ENCODE results near the gene PCDH9. TPM values are rescaled to one million over a fixed set of nuclear protein-coding genes. Genes with fewer than 3 reads are reported as not detected.
A peak's percentile ranks its signal among the peaks of the same experiment; 100 is the strongest.

PCDH9 gene
- total and polyA plus RNA-seq, 2 of the 13 experiments (the other 11 are each of a cell fraction or from before 2014, with no cell fraction given): 0.09 TPM; not detected in 1

DNA sequence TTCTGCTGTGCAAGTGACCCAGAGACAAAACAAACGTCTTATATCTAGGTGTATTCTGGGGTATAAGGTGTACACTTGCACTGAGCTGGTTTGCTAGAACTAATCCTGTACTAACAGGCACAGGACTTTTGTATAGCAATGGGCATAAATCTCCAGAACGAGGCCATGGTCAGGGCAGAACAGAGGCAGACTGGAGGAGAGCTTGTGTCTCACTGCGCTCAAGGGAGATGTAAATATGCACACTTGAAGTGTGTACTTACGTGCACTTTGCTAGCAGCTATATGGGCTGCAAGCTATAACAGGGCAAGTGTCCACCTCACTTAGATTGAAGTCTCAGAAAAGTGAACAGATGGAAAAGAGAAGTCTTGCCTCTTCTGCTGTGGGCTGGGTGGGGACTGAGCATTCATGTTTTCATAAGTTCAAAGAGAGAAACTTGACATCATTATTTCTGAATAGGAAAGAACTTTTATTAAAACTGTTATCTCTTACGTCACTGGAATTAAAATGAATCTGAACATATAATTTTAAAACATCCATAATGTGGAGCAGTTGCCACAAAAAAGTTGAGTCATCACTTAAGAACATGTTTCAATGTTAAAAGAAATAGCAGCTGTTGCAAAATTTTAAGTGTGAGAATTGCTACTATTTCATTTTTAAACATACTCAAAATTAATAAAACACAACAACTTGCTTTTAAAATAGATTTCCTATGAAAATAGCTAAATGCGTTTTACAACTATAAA is 888.3 kb downstream of the PCDH9 start:
- DNase-seq (ENCODE audit: low spot score): no peak
- CTCF ChIA-PET (ENCODE audit: low intra/inter-chr PET ratio, low total read pairs): no interaction called here
- POLR2A ChIA-PET: no interaction called here
- H3K9me3 ChIP-seq (ENCODE audit: low read length): no peaks in the 10 kb centered on the region
- H3K79me2 ChIP-seq (ENCODE audit: insufficient read depth, low read length): no peaks in the 10 kb centered on the region
- BruUV-seq (replicated peaks): no TSS peak
- H3K27me3 ChIP-seq (ENCODE audit: control insufficient read depth in 1 of 2, insufficient read depth in 2 of 2, low read length in 2 of 2): no peaks in the 10 kb centered on the region
- H3K4me2 ChIP-seq (ENCODE audit: low read depth, low read length): no peak overlapping the region
- no peak overlapping the region for H3K4me3 ChIP-seq (replicated peaks in 1 of 3; ENCODE audit: insufficient read depth in 1 of 3, low read depth in 2 of 3, low read length in 3 of 3)
- H4K20me1 ChIP-seq (ENCODE audit: insufficient read depth, low read length): no peaks in the 10 kb centered on the region
- H3K36me3 ChIP-seq (replicated peaks in 1 of 2; ENCODE audit: control insufficient read depth in 1 of 2, insufficient read depth in 2 of 2, low read length in 2 of 2): no peaks in the 10 kb centered on the region
- no peak overlapping the region for H3K27ac ChIP-seq (ENCODE audit: extremely low read length, insufficient read depth, low read length)
- no peak overlapping the region for H3K9ac ChIP-seq (ENCODE audit: insufficient read depth, low read depth, low read length)
- intact Hi-C loops (cut with micrococcal nuclease; ENCODE audit: unreplicated experiment): no loop called here
- no peak for ATAC-seq
- no peak for FAIRE-seq
- 15% methylated on average over 6 of the region's 6 CpGs for whole genome bisulfite sequencing (ENCODE audit: low lambda C conversion rate)
- H3K4me1 ChIP-seq (ENCODE audit: insufficient read depth, low read length): no peaks in the 10 kb centered on the region
- TF ChIP-seq ZNF891 (CRISPR knock-in tag; IDR thresholded peaks at IDR 0.05): no peak
- TF ChIP-seq CREB1 (IDR thresholded peaks at IDR 0.05): peak; percentile 60
- TF ChIP-seq CREB1 (CRISPR knock-in tag; IDR thresholded peaks at IDR 0.05): no peak
- TF ChIP-seq MAFF (IDR thresholded peaks at IDR 0.05; ENCODE audit: low read depth, low read length): peak; percentile 55; the same call in 1 of the 2 replicates
- TF ChIP-seq MAFK (conservative IDR thresholded peaks at IDR 0.05 in 1 of 2, IDR thresholded peaks at IDR 0.05 in 1 of 2; ENCODE audit: low read length in 2 of 2): peak; percentile 29 to 62; a peak in 3 of 4 replicates
- TF ChIP-seq CC2D1A (CRISPR knock-in tag; IDR thresholded peaks at IDR 0.05): no peak
- in situ Hi-C loops (cut with HindIII; ENCODE audit: extremely low pct_ligation_motif_present, low pct_unique_long_range_greater_than_20kb): no loop called here
- H2AFZ ChIP-seq (ENCODE audit: low read length): no peak overlapping the region

- Histone ChIP-seq H3K27me3 (ENCODE audit: control insufficient read depth in 1 of 2, insufficient read depth in 2 of 2, low read length in 2 of 2) (no peaks in the 10 kb centered on the region), H3K36me3 (replicated peaks in 1 of 2; ENCODE audit: control insufficient read depth in 1 of 2, insufficient read depth in 2 of 2, low read length in 2 of 2) (no peaks in the 10 kb centered on the region), H3K9ac (ENCODE audit: insufficient read depth, low read depth, low read length) (no peak overlapping the region), H3K4me1 (ENCODE audit: insufficient read depth, low read length) (no peaks in the 10 kb centered on the region), H2AFZ (ENCODE audit: low read length) (no peak overlapping the region), H3K4me2 (ENCODE audit: low read depth, low read length) (no peak overlapping the region), H3K4me3 (replicated peaks in 1 of 3; ENCODE audit: insufficient read depth in 1 of 3, low read depth in 2 of 3, low read length in 3 of 3) (no peak overlapping the region), H3K27ac (ENCODE audit: extremely low read length, insufficient read depth, low read length) (no peak overlapping the region), H3K9me3 (ENCODE audit: low read length) (no peaks in the 10 kb centered on the region), H3K79me2 (ENCODE audit: insufficient read depth, low read length) (no peaks in the 10 kb centered on the region), H4K20me1 (ENCODE audit: insufficient read depth, low read length) (no peaks in the 10 kb centered on the region)
- BruUV-seq (replicated peaks): no TSS peak
- DNase-seq (ENCODE audit: low spot score) (no peak), FAIRE-seq (no peak), ATAC-seq (no peak)
- ChIA-PET CTCF (ENCODE audit: low intra/inter-chr PET ratio, low total read pairs) (no interaction called here), POLR2A (no interaction called here)
- in situ Hi-C loops (cut with HindIII; ENCODE audit: extremely low pct_ligation_motif_present, low pct_unique_long_range_greater_than_20kb): no loop called here
- intact Hi-C loops (cut with micrococcal nuclease; ENCODE audit: unreplicated experiment): no loop called here
- TF ChIP-seq POLR2AphosphoS2 (IDR thresholded peaks at IDR 0.05; ENCODE audit: low read depth, low read length) (no peak), XBP1 (CRISPR knock-in tag; IDR thresholded peaks at IDR 0.05) (no peak), ZBTB1 (CRISPR knock-in tag; IDR thresholded peaks at IDR 0.05; ENCODE audit: borderline replicate concordance) (no peak), ZNF75D (CRISPR knock-in tag; IDR thresholded peaks at IDR 0.05; ENCODE audit: borderline replicate concordance) (no peak), NR2C2 (CRISPR knock-in tag; IDR thresholded peaks at IDR 0.05; ENCODE audit: borderline replicate concordance) (no peak), ZC3H13 (CRISPR knock-in tag; IDR thresholded peaks at IDR 0.05) (no peak), PRPF4 (IDR thresholded peaks at IDR 0.05; ENCODE audit: low read depth, low read length, poor library complexity, severe bottlenecking) (no peak), RARG (CRISPR knock-in tag; IDR thresholded peaks at IDR 0.05; ENCODE audit: low read depth) (no peak), IRX3 (CRISPR knock-in tag; IDR thresholded peaks at IDR 0.05; ENCODE audit: borderline replicate concordance, low read depth) (no peak)
- TF ChIP-seq, protein P1, sequence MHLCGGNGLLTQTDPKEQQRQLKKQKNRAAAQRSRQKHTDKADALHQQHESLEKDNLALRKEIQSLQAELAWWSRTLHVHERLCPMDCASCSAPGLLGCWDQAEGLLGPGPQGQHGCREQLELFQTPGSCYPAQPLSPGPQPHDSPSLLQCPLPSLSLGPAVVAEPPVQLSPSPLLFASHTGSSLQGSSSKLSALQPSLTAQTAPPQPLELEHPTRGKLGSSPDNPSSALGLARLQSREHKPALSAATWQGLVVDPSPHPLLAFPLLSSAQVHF (CRISPR knock-in tag; IDR thresholded peaks at IDR 0.05): no peak
- TF ChIP-seq, protein P2, sequence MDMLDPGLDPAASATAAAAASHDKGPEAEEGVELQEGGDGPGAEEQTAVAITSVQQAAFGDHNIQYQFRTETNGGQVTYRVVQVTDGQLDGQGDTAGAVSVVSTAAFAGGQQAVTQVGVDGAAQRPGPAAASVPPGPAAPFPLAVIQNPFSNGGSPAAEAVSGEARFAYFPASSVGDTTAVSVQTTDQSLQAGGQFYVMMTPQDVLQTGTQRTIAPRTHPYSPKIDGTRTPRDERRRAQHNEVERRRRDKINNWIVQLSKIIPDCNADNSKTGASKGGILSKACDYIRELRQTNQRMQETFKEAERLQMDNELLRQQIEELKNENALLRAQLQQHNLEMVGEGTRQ (IDR thresholded peaks at IDR 0.05; ENCODE audit: low read depth, low read length): no peak
- TF ChIP-seq, protein P2 (CRISPR knock-in tag; IDR thresholded peaks at IDR 0.05; ENCODE audit: borderline replicate concordance): no peak
Observed at GRCh38 chr13:66339214-66339613, 890.9 kb downstream of the PCDH9 start.
